Activated CD8-positive, alpha-beta T cell treated with anti-CD3 and anti-CD28 coated beads for 36 hours (primary cell): ENCODE results near the gene ASGR1. TPM values are rescaled to one million over a fixed set of nuclear protein-coding genes. Genes with fewer than 3 reads are reported as not detected.
A peak's percentile ranks its signal among the peaks of the same experiment; 100 is the strongest.

Source experiments
- ATAC-seq: fragments of 200-7000 bp; cut with Tn5 transposase; one replicate; pipeline ENCODE4 v1.10.0; 2021; ENCODE audit warnings: mild to moderate bottlenecking, moderate library complexity
- CTCF ChIA-PET: fragments of 350-600 bp; sonication (Branson Sonifier 250); formaldehyde crosslinking; loops from one replicate; lab custom pipeline; 2021; ENCODE audit warnings: antibody characterized with exemption; lab: Charles Lee
- POLR2A ChIA-PET: fragments of 350-600 bp; sonication (Branson Sonifier 250); formaldehyde crosslinking; loops from one replicate; lab custom pipeline; 2021; ENCODE audit warnings: antibody characterized with exemption; lab: Charles Lee
- DNase-seq: peaks from one replicate; pipeline ENCODE4 v3.0.0-alpha.2; 2020
- H3K27ac Mint-ChIP-seq: one replicate; pipeline ENCODE4 v1.8.0; 2021; ENCODE audit warnings: mild to moderate bottlenecking, mixed read lengths
- H3K27me3 Mint-ChIP-seq: one replicate; pipeline ENCODE4 v1.8.0; 2021; ENCODE audit warnings: mixed read lengths
- H3K36me3 Mint-ChIP-seq: one replicate; pipeline ENCODE4 v1.8.0; 2021; ENCODE audit warnings: low read depth, mixed read lengths
- H3K4me1 Mint-ChIP-seq: one replicate; pipeline ENCODE4 v1.8.0; 2021; ENCODE audit warnings: low read depth, mixed read lengths
- H3K4me3 Mint-ChIP-seq: one replicate; pipeline ENCODE4 v1.8.0; 2021; ENCODE audit warnings: mild to moderate bottlenecking, moderate library complexity, mixed read lengths
- H3K9me3 Mint-ChIP-seq: one replicate; pipeline ENCODE4 v1.8.0; 2021; ENCODE audit warnings: mixed read lengths
- intact Hi-C: fragments of 100-400 bp; cut with micrococcal nuclease; formaldehyde crosslinking; loops from one replicate; pipeline ENCODE4 v1.10.0; 2022
- total RNA-seq, 2 experiments: library from RNA; stranded (reverse); gene quantifications; one replicate each; pipeline ENCODE4 v1.2.3, GENCODE V29; 2021
- TF ChIP-seq, protein P1 (sequence below): fragments of 200-600 bp; IDR thresholded peaks from one replicate; pipeline ENCODE4 v1.8.0; 2022; ENCODE audit warnings: antibody characterized with exemption, mild to moderate bottlenecking

ASGR1 gene
- total RNA-seq, 2 experiments from 2014 or later, result 2.6 to 3.9 TPM

GRCh38 chr17:7216242-7217112 lies 37.3 kb upstream of the ASGR1 start:
- peak overlapping the region; percentile 47 for H3K27ac Mint-ChIP-seq

DNA sequence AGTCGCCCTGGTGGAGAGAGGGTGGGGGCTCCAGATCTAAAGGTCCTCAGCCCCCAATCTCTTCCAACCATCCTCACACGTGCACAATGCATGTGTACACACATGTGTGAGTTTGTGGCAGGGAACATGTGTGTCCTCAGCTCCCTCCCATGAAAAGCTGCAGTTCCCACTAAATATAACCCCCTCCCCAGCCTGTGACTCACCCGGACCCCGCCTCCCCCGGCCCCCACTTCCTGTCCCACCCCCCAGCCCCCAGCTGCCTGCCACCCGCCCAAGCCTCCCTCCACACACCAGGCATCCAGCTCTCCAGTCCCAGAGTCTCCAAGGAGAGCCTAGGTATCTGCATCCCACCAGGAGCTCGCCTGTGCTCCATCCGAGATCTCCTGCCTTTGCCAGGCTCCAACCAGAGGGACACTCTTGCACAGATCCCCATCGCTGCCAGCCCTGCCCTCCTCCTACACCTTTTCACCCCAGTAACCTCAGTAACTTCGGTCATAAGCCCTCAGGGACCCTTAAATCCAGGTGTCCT lies 36.5 kb upstream of the ASGR1 start:
- intact Hi-C loops, result no loop called here
- Mint-ChIP-seq H3K4me3 (peak overlapping the region; percentile 82), H3K27ac (peak overlapping the region; percentile 31), H3K36me3 (peaks cover 7% of the 10 kb centered on the region), H3K27me3 (peaks cover 4% of the 10 kb centered on the region), H3K9me3 (no peaks in the 10 kb centered on the region), H3K4me1 (peaks cover 68% of the 10 kb centered on the region)
- TF ChIP-seq, protein P1, sequence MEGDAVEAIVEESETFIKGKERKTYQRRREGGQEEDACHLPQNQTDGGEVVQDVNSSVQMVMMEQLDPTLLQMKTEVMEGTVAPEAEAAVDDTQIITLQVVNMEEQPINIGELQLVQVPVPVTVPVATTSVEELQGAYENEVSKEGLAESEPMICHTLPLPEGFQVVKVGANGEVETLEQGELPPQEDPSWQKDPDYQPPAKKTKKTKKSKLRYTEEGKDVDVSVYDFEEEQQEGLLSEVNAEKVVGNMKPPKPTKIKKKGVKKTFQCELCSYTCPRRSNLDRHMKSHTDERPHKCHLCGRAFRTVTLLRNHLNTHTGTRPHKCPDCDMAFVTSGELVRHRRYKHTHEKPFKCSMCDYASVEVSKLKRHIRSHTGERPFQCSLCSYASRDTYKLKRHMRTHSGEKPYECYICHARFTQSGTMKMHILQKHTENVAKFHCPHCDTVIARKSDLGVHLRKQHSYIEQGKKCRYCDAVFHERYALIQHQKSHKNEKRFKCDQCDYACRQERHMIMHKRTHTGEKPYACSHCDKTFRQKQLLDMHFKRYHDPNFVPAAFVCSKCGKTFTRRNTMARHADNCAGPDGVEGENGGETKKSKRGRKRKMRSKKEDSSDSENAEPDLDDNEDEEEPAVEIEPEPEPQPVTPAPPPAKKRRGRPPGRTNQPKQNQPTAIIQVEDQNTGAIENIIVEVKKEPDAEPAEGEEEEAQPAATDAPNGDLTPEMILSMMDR, result no peak
- ATAC-seq, result no peak
- ChIA-PET POLR2A (interaction anchor here (13.2 kb wide), 1 partner anchor 21 kb away, joined by 261 read pairs; the partner anchor contains the start of genes DVL2, GABARAP and PHF23), CTCF (interaction anchor here (1.7 to 1.9 kb wide), 2 partner anchors 81 to 170 kb away, joined by 6 read pairs; no protein-coding TSS in a partner anchor)
- peak; percentile 24 for DNase-seq

More at GRCh38 chr17:7216242-7217112, 37.3 kb upstream of the ASGR1 start:
- peaks cover 76% of the 10 kb centered on the region for H3K4me1 Mint-ChIP-seq
- intact Hi-C loops, result no loop called here
- DNase-seq (no peak), ATAC-seq (no peak)
- H3K9me3 Mint-ChIP-seq, result no peaks in the 10 kb centered on the region
- peaks cover 14% of the 10 kb centered on the region for H3K36me3 Mint-ChIP-seq
- H3K4me3 Mint-ChIP-seq, result peak overlapping the region; percentile 51
- POLR2A ChIA-PET, result interaction anchor here (13.2 kb wide), 1 partner anchor 21 kb away, joined by 261 read pairs; the partner anchor contains the start of genes DVL2, GABARAP and PHF23
- TF ChIP-seq, protein P1, result no peak
- H3K27me3 Mint-ChIP-seq, result peaks cover 4% of the 10 kb centered on the region
- CTCF ChIA-PET, result interaction anchor here (1.7 kb wide), 1 partner anchor 170 kb away, joined by 6 read pairs; no protein-coding TSS in a partner anchor

- H3K9me3 Mint-ChIP-seq, result no peaks in the 10 kb centered on the region
- H3K4me1 Mint-ChIP-seq, result peaks cover 63% of the 10 kb centered on the region
- ATAC-seq (no peak), DNase-seq (no peak)
- H3K36me3 Mint-ChIP-seq, result peaks cover 2% of the 10 kb centered on the region
- intact Hi-C loops, result no loop called here
- TF ChIP-seq, protein P1, result peak; percentile 9
- peaks cover 5% of the 10 kb centered on the region for H3K27me3 Mint-ChIP-seq
- H3K27ac Mint-ChIP-seq, result peak overlapping the region; percentile 91
- peak overlapping the region; percentile 82 for H3K4me3 Mint-ChIP-seq
- POLR2A ChIA-PET, result interaction anchor here (1.0 to 13.2 kb wide), 2 partner anchors 22 to 93 kb away, joined by 3 to 261 read pairs; partner anchors contain the start of genes DVL2, GABARAP and PHF23
- CTCF ChIA-PET, result interaction anchor here (1.7 to 1.9 kb wide), 2 partner anchors 81 to 169 kb away, joined by 6 read pairs; no protein-coding TSS in a partner anchor
Observed at GRCh38 chr17:7215136-7215638, 36.0 kb upstream of the ASGR1 start.

GRCh38 chr17:7214300-7215135 lies 35.3 kb upstream of the ASGR1 start:
- intact Hi-C loops, result no loop called here
- TF ChIP-seq, protein P1, result peak; percentile 67
- ATAC-seq (peak; percentile 85), DNase-seq (peak; percentile 100)
- ChIA-PET POLR2A (interaction anchor here (0.8 to 13.2 kb wide), 4 partner anchors 9 to 115 kb away, joined by 3 to 261 read pairs (median 4); partner anchors contain the start of genes DVL2, GABARAP and PHF23), CTCF (interaction anchor here (1.5 to 2.1 kb wide), 3 partner anchors 20 to 169 kb away, joined by 4 to 7 read pairs (median 6); partner anchors contain the start of gene DVL2)
- Mint-ChIP-seq H3K9me3 (no peaks in the 10 kb centered on the region), H3K4me1 (peaks cover 62% of the 10 kb centered on the region), H3K27me3 (peaks cover 8% of the 10 kb centered on the region), H3K36me3 (no peaks in the 10 kb centered on the region), H3K27ac (peak overlapping the region; percentile 91), H3K4me3 (peak overlapping the region; percentile 82)
